ENCODE data around the gene TMEM107. TPM values are rescaled to one million over a fixed set of nuclear protein-coding genes. Genes with fewer than 3 reads are reported as not detected.
A peak's percentile ranks its signal among the peaks of the same experiment; 100 is the strongest.

Gene TMEM107
- polyA plus RNA-seq, 3 donors: 21.2 to 29.9 (median 28.3) TPM

DNA sequence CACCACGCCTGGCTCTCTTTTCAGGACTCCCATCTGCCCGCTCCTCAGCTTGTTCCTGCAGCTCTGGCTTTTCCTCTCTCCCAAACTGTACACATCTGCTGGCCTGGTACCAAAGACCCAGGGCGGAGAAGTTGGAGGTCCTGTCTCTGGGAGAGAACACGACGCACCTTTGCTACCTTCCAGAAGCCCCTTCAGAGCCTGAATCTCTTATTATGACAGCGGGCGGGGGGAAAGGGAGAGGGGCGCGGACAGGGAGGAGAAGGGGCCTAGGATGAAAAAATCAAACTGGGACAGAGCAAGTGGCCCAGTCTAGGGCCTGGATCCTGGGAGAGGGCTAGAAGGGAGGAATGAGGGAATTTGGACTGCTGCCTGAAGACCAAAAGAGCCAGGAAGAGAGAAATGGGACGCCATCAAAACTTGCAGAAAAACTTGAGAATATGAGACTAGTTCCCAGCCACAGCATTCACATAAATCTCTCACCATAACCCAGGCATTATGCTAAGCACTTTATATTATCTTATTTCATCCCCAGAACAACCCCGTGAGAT is 21.5 kb downstream of the TMEM107 start:
- no peak for DNase-seq (ENCODE audit: extremely low read depth in 1 of 11, low read depth in 9 of 11, low spot score in 4 of 11)

DNA sequence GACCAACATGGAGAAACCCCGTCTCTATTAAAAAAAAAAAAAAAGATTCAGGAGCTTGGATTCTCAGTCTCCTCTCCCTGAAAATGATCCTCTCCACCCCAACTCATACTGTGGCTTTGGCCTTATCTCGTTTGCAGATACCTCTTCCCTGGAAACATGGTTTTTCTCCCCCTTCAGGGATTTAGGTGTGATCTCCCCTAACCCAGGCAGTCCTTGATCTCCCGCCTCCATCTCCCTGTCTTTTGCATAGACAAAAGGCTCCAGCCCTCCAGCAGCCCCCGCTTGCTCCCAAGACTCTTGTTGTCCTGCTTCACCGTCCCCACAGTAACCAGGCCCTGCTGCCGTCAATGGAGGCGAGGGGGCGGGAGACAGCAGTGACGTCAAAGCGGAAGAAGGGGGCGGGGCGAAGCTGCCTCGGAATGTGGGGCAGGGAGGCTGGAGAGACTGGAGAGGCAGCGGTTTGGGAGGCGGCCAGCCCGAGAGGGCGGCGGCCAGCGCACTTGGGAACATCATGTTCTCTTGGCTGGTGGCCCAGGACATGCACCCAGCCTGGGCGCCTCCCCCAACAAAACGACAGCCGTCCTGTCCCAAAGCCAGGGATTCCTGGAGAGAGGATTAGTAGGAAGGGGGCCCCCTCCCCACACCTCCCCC is 22.1 kb downstream of the TMEM107 start:
- peak; percentile 91 to 98 (median 96) for DNase-seq (ENCODE audit: extremely low read depth in 1 of 11, low read depth in 9 of 11, low spot score in 4 of 11)

DNA sequence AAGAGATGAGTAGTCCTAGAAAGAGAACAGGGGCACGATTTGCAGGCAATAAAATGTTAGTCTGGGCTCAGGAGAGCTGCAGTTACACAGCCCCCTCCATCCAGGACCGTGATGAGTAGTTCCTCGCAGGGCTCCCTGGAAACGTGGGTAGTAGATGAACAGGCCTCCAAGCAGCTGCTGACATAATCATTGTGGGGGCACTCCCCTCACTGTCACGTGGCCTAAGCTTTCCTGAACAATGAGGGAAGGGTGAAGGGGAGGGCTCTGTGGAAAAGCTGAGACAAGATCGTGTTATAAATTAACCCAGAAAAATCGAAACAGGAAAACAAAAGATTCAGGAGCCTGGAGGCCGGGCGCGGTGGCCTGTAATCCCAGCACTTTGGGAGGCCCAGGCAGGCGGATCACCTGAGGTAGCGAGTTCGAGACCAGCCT is 22.6 kb downstream of the TMEM107 start:
- peak in 3 of 11 donors; percentile 56 to 90 (median 78) for DNase-seq (ENCODE audit: extremely low read depth in 1 of 11, low read depth in 9 of 11, low spot score in 4 of 11)

DNA sequence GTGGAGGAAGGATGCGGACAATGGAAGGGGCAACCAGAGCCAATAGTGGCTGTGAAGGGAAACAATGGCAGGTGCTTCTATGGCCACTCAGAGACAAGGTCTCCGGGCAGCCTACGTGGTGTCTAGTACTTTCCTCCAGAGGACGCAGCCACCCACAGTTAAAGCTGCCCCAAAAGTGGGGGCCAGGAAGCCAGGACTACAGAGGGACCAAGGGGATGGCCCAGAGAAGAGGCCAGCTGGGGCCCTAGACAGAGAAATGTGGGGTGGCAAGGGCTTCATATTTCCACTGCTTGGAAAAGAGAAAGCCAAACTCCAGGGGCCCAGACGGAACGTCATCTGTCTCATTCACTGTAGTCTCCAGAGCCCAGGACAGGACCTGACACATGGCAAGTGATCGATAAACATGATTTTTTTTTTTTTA is 23.1 kb downstream of the TMEM107 start:
- no peak for DNase-seq (ENCODE audit: extremely low read depth in 1 of 11, low read depth in 9 of 11, low spot score in 4 of 11)

DNA sequence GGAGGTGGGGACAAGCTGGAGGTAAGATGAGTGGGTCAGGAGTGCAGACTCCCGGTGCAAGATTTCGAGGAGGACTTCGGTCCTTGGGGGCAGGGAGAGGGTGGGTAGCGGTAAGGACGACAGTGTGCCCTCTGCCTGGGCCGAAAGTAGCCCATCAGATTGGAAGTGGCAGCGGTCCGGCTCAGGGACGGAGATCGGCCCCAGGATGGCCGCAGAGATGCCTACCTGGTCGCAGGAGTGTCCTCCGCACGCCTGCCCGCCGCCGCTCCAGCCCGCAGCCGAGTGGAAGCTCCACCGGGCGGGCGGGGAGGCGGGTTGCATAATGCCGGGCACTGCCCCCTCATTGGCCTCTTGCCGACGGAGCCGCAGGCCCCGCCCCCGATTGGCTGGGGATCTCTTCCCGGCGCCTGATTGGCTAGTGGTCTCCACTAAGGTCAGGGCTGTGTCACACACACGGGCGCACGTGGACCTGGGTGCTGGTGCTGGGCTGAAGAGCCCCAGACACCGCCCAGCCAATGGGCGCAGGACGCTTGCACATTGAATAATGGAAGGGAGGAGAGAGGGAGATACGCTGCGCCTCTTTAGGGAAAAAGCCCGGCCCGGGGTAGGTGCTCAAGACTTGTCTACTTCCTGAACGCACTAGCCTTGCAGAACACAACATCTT is 23.9 kb downstream of the TMEM107 start, which contains the start of gene PER1:
Gene PER1 (minus strand): TSS at position 293 of the 664 bp plus-strand sequence. CDS start 1,698 bp downstream, outside the sequence.
- DNase-seq (ENCODE audit: extremely low read depth in 1 of 11, low read depth in 9 of 11, low spot score in 4 of 11): peak in 7 of 11 donors; percentile 80 to 92 (median 87)

DNA sequence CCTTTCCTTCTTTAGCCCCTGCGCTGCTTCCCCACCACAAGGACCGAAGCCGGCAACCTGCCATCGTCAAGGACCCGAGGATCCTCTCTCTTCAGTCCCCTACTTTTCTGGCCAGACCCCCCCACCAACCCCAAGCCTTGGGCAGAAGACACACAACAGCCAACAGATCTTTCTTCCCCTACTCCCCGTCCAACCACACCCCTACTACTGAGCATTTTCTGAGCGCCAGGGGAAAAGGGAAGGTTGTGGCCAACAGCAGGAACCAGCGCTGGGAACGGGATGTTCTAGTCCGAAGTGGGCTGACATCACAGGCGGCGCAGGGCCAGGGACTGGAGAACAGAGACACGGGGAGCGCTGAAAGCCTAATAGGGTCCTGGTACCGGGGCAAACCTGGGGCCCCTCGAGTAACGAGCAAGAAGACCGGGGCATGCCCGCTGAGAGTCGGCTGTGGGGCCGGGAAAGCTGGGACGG is 24.5 kb downstream of the TMEM107 start:
- DNase-seq (ENCODE audit: extremely low read depth in 1 of 11, low read depth in 9 of 11, low spot score in 4 of 11): peak in 1 of 11 donors; percentile 42

DNA sequence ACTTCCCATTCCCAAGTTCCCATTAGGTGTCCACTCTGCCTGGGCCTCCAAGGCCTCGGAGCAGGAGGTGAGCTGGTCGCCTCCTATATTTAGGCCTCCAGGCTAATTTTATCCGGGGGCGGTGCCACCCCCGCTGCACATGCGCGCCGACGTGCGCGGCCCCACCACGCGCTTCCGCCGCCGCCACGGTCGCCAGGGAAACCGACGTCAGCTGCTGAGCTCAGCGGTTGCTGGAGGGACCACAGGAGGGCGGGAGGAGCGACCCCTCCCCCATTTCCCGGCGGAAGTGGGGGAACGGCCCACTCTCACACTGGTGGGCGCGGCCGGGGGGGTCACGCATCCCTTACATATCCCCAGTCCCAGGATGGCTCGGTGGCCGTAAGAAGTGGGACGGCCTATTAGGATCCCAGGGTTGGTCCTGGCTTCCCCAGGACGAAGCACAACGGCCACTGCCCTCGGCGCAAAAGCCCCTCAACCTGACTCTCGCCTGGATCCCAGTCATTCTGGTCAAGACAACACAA is 25.0 kb downstream of the TMEM107 start:
- DNase-seq (ENCODE audit: extremely low read depth in 1 of 11, low read depth in 9 of 11, low spot score in 4 of 11): peak in 8 of 11 donors; percentile 82 to 93 (median 90)

DNA sequence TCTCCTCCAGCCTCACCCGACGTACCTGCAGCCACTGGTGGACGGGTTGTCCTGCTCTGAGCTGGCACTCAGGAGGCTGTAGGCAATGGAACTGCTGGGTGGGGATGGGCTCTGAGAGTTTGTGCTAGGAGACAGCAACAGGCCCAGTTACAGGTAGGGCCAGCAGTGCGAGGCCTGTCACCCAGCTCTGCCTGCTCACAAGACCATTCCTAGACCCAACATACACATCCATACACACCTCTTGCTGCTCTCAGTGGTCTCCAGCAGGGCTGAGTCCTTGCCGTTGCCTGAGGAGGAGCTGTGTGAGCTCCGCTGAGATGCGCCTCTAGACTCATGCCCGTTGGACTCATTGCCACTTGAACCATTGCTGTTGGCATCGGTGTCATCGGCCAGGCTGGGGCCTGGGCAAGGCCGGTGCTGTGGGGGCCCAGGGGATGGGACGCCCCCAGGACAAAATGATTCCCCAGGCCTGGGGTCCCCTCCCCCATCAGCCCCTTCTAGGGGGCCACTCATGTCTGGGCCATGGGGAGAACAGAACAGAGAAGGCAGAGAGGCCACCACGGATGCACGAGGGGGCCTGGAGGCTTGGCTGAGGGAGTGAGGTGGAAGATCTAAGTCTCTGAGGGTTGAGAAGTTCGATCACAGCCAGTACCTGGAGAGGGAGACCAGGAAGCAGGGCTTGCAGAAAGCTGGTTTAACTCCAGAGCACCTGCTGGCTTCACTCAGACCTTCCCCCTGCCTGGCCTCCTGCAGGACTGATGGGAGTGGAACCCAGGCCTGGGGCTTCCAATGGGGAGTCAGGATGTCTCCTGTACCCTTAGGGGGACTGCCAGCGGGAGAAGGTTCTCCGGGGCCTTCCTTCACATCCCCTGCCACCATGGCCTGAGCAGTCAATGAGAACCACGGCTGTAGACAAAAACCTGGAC is 25.7 kb downstream of the TMEM107 start:
- no peak for DNase-seq (ENCODE audit: extremely low read depth in 1 of 11, low read depth in 9 of 11, low spot score in 4 of 11)

DNA sequence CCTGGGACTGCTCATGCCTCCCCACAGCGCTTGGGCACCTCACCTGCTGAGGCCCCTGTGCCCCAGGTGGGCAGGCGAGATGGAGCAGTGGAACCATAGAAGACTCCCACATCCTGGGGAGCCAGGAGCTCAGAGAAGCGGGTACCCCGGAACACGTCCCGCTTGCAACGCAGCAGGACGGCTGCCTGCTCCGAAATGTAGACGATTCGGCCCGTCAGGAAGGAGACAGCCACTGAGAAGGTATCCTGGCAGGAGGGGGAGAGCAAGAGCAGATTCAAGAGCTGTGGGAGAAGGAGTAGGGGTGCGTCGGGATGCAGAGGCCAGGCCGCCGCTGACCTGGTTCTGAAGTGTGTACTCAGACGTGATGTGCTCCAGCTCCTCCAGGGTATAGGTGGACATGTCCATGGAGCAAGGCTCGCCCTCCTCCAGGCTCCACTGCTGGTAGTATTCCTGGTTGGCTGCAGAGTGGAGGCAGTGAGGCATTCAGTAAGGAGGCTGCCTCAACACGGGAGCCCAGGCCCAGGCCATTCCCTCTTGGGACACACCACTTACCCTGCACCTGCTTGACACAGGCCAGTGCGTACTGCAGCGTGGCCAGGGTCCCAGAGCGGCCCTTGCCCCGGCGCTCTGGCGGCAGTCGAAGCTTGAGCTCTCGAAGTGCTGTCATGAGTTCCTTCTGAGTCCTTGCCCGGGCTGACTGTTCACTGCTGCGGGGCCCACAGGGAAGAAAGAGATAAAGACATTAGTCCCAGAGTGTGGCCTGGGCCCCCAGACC is 26.6 kb downstream of the TMEM107 start:
- no peak for DNase-seq (ENCODE audit: extremely low read depth in 1 of 11, low read depth in 9 of 11, low spot score in 4 of 11)

DNA sequence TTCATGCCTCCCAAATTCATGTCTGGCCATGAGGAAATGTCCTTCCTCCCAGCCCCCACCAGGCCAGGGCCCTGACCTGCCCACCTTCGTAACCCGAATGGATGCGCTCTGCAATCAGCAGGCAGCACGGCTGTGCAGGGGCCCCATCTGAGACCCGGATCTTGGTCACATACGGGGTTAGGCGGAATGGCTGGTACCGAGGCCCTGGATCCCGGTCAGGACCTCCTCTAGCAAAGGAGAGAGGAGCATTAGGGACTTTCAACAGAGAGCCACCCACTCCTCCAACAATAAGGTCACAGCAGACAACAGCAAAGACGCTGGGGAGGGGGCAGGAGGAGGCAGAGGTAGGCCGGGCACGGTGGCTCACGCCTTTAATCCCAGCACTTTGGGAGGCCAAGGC is 27.6 kb downstream of the TMEM107 start:
- DNase-seq (ENCODE audit: extremely low read depth in 1 of 11, low read depth in 9 of 11, low spot score in 4 of 11): no peak

DNA sequence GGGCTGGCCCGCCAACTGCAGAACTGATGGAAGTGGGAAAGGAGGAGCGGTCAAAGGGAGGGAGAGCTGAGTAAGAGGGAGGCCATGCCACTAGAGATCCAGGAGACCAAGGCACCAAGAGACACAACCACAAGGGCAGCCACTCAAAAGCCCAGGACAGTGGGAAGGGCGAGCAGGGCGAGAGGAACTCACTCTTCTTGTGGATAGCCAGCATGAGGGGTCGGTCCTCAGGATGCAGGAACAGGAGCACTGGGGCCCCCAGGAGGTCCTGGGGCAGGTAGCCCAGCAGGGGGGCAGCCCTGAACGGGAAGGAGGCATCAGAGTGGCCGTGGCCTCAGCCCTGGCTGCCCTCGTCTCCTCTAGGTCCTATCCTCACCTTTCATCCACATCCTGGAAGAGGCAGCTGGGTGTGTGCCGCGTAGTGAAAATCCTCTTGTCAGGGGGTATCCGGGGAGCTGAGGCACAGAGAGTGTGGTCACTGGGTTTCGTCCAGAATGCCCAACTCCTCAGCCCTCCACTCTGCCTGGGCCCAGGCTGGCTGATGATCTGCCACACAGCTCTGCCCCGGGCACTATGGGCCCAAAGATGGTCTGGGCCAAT is 28.3 kb downstream of the TMEM107 start:
- DNase-seq (ENCODE audit: extremely low read depth in 1 of 11, low read depth in 9 of 11, low spot score in 4 of 11): no peak

DNA sequence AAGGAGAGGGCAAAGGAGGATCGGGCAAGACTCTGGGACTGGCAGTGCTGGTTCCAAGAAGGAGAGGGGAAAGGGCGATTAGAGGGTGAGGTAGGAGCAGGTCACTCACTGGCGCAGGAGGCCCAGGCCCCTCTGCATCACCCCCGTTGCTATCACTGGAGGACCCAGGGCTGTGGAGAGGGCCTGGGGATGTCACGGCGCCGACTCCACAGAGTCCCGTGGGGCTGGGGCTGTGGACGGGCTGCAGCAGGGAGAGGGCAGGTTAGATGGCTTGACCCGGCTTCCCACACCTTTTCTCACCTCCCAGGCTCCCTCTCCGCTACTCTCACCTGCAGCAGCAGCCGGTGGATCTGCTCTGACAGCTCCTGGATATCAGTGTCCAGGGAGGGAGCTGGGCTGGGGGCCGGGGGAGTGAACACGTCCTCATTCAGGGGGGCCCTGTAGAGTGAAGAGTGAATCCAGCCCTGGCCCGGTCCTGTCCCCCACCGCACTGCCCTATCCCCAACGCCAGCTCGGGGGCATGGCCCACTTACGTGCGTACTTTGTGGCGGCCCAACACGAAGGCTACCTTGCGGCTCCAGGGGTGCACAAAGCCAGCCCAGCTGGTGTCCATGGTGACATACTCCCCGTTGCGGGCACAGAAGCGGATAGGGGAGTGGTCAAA is 28.9 kb downstream of the TMEM107 start:
- DNase-seq (ENCODE audit: extremely low read depth in 1 of 11, low read depth in 9 of 11, low spot score in 4 of 11): no peak

DNA sequence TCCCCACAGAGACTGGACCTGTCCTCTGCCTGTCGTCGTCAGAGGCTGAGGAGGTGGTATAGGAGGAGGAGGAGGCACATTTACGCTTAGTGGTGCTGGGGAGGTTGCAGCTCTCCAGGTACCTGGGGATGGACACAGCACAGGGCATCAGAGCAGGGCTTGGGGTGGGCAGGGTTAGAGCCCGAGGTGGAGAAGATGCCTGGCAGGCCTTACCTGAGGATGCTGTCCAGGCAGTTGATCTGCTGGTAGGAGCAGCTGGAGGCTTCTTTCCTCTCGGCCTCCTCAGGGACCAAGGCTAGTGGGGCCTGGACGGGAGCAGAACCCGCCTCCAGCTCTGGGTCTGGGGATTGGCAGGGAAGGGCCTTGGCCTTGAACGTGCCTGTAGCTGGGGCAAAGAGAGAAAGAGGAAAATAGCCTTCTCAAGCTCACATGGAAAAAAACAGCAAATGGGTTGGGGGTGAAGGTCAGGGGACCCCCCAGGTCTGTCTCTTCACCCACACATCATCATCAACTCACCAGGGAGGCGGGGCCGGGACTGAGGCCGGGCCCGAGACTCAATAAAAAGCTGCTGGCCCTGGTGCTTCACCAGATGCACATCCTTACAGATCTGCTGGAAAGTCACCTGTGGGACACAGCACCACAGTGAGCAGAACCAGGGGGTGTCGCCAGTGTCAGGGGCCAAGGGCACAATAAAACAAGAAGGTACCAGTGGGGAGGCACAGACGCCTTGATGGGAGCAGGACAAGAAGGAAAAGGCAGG is 29.6 kb downstream of the TMEM107 start:
- no peak for DNase-seq (ENCODE audit: extremely low read depth in 1 of 11, low read depth in 9 of 11, low spot score in 4 of 11)

DNA sequence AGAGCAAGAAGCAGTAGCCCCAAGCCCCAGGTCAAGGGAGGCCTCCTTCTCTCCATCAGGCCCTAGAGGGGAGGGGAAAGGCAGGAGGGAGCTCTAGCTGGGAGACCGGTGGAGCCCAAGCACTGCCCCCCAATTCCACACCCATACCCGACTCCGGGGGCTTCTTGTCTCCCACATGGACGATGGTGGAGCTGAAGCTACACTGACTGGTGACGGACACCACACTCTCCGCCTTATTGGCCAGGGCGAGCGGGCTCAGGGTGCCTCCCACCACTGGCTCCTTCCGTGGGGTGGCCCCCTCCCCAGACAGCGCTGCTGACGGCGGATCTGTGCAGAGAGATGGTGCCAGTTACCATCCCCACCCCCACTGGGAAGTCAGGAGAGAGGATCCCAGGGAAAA is 30.4 kb downstream of the TMEM107 start:
- DNase-seq (ENCODE audit: extremely low read depth in 1 of 11, low read depth in 9 of 11, low spot score in 4 of 11): no peak

DNA sequence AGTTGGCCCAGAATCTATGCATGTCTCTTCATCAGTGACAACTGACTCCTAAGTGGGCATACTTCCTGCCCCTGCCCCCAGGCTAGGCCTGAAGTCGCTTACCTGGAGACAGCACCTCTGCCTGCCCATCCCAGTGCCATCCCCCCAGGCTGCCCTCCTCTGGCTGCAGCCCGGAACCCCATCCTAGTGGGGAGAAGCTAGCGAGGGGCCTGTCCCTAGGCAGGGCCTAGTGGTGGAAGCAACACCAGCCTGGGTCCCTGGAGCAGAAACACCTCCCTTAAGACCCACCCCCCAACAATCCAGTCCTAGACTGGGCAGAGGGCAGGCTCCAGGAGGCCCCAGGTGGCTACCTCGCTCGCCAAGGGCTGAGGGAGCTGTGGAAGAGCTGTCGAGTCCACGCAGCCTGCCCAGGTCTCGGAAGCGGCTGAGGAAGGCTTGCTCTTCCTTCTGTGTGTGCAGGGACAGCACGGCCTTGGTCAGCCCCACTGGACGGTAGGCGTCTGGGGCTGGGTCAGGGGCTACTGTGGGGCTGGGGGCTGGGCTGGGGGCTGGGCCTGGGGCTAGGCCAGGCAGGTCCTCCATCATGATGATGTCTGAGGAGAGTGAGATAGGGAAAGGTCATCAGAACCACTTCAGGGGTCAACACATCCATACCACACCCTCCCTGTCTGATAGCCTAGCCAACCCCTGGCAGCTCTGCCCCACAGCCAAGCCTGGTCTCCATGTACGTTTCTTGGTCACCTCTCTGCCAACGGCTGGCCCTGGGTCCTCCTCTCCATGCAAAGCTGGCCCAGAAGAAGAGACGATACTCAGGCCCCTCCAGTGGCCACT is 31.6 kb downstream of the TMEM107 start:
- DNase-seq (ENCODE audit: extremely low read depth in 1 of 11, low read depth in 9 of 11, low spot score in 4 of 11): no peak

Data from renal cortex interstitium (tissue), 11 donors.